Keratinocyte (primary cell): ENCODE data around the gene DPYSL4. TPM values are rescaled to one million over a fixed set of nuclear protein-coding genes. Genes with fewer than 3 reads are reported as not detected.

ENCODE experiments used
- DNase-seq: peaks from one replicate; pipeline ENCODE4 v3.0.0-alpha.2; 2011; ENCODE audit warnings: low read depth, missing footprints, low spot score
- FAIRE-seq: peaks from 2 replicates; lab custom pipeline; 2011; peaks lifted over from hg19 to GRCh38; lab: Jason Lieb, UNC
- H2AFZ ChIP-seq: 2 replicates; pipeline ENCODE4 v1.6.0; 2012; ENCODE audit warnings: low read length, control low read depth, inconsistent platforms; ENCODE audit not compliant: control insufficient read depth
- H3K27ac ChIP-seq: 2 replicates; pipeline ENCODE4 v1.5.1; 2011; ENCODE audit warnings: low read length; ENCODE audit not compliant: control insufficient read depth, insufficient read depth
- H3K27me3 ChIP-seq: 3 replicates; pipeline ENCODE4 v1.6.0; 2011; ENCODE audit warnings: low read length; ENCODE audit not compliant: control insufficient read depth, insufficient read depth; ENCODE audit errors: extremely low read depth
- H3K36me3 ChIP-seq, 2 experiments: 2 replicates in 1 of 2; 3 replicates in 1 of 2; pipeline ENCODE4 v1.5.1; 2011; ENCODE audit warnings: low read length in 2 of 2, mild to moderate bottlenecking in 1 of 2; ENCODE audit not compliant: control insufficient read depth in 2 of 2, insufficient read depth in 2 of 2; ENCODE audit errors: extremely low read depth in 1 of 2
- H3K4me1 ChIP-seq: 3 replicates; pipeline ENCODE4 v1.5.1; 2011; ENCODE audit warnings: low read length; ENCODE audit not compliant: control insufficient read depth, insufficient read depth; ENCODE audit errors: extremely low read depth
- H3K4me2 ChIP-seq: 3 replicates; pipeline ENCODE4 v1.6.0; 2011; ENCODE audit warnings: low read depth, low read length; ENCODE audit not compliant: control insufficient read depth, insufficient read depth; ENCODE audit errors: extremely low read depth
- H3K4me3 ChIP-seq, 3 experiments: fragments of 200-600 bp in 1 of 3; sonication (generic) in 1 of 3; 2 replicates in 2 of 3; 3 replicates in 1 of 3; pipeline ENCODE4 v1.5.1; 2011 to 2016; ENCODE audit warnings: low read length in 3 of 3, mild to moderate bottlenecking in 3 of 3, control low read depth in 2 of 3, inconsistent platforms in 1 of 3, low read depth in 1 of 3, mixed read lengths in 1 of 3, mixed run types in 1 of 3, moderate library complexity in 1 of 3; ENCODE audit not compliant: control insufficient read depth in 2 of 3, insufficient read depth in 2 of 3; ENCODE audit errors: extremely low read depth in 1 of 3
- H3K79me2 ChIP-seq: 2 replicates; pipeline ENCODE4 v1.6.0; 2012; ENCODE audit warnings: low read length; ENCODE audit not compliant: control insufficient read depth, insufficient read depth
- H3K9ac ChIP-seq: 3 replicates; pipeline ENCODE4 v1.6.0; 2011; ENCODE audit warnings: low read length; ENCODE audit not compliant: control insufficient read depth, insufficient read depth; ENCODE audit errors: extremely low read depth
- H3K9me1 ChIP-seq: 3 replicates; pipeline ENCODE4 v1.6.0; 2011; ENCODE audit warnings: low read length; ENCODE audit not compliant: control insufficient read depth, insufficient read depth; ENCODE audit errors: extremely low read depth
- H3K9me3 ChIP-seq: 2 replicates; pipeline ENCODE4 v1.5.1; 2012; ENCODE audit warnings: low read depth, low read length; ENCODE audit not compliant: control insufficient read depth
- H4K20me1 ChIP-seq: 3 replicates; pipeline ENCODE4 v1.6.0; 2011; ENCODE audit warnings: low read length; ENCODE audit not compliant: control insufficient read depth, insufficient read depth; ENCODE audit errors: extremely low read depth
- EZH2 ChIP-seq: IDR thresholded peaks from one replicate; pipeline ENCODE4 v1.6.1; 2012; ENCODE audit warnings: inconsistent platforms, mild to moderate bottlenecking, low read length, moderate library complexity
- dilution Hi-C: fragments of 300-500 bp; cut with MboI; formaldehyde crosslinking; loops from one replicate; pipeline ENCODE4 v1.7.0; 2020; ENCODE audit warnings: low sequenced_read_pairs; ENCODE audit not compliant: extremely low pct_ligation_motif_present
- polyA plus RNA-seq, 5 experiments: library from polyadenylated mRNA; depleted of rRNA in 3 of 5; stranded (reverse) in 3 of 5; stranded (forward) in 1 of 5; unstranded in 1 of 5; fragments of >200 nt; gene quantifications; 1 replicate in 1 of 5; 2 replicates in 3 of 5; 3 replicates in 1 of 5; pipeline versions ENCODE4 v1.2.1 to v1.2.3, GENCODE V29; 2011 to 2012; ENCODE audit warnings: missing spikeins in 2 of 5, low read depth in 1 of 5, low replicate concordance in 1 of 5
- TF ChIP-seq, protein P1 (sequence below), 3 experiments: IDR thresholded peaks in 1 of 3; conservative IDR thresholded peaks in 1 of 3; optimal IDR thresholded peaks in 1 of 3; 2 replicates in 2 of 3; 3 replicates in 1 of 3; pipeline versions ENCODE3 to v1.5.1; 2011; ENCODE audit warnings: low read length in 3 of 3, mild to moderate bottlenecking in 3 of 3, moderate library complexity in 2 of 3, control low read depth in 1 of 3, inconsistent platforms in 1 of 3; ENCODE audit not compliant: insufficient read depth in 2 of 3; ENCODE audit errors: extremely low read depth in 1 of 3

Gene DPYSL4
- polyA plus RNA-seq, 1 donor (not counting 4 experiments of a cell fraction or from before 2014, with no cell fraction given): 7.4 TPM

DNA sequence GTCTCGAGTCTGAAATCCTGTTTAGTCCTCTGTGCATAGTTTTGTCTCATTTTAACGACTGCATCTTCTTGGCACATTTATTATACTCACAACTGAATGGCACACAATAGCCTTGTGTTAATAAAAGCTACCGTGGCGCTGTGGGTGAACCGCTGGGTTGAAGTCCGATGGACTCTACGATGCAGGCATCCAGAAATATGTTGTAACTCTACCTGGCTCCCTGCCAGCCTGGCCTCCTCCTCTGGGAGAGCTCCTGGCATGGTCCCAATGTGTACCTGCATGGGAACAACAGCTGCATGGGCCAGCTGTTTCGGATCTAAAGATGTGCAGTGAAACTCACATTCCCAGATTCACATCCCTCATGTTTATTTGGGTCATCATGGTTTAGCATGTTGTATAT lies 3.7 kb upstream of the DPYSL4 start:
- H2AFZ ChIP-seq: no peak overlapping the region
- H4K20me1 ChIP-seq: no peaks in the 10 kb centered on the region
- H3K27me3 ChIP-seq: peaks cover 41% of the 10 kb centered on the region
- H3K79me2 ChIP-seq: peaks cover 3% of the 10 kb centered on the region
- no peaks in the 10 kb centered on the region for H3K9me1 ChIP-seq
- dilution Hi-C loops: no loop called here
- FAIRE-seq: no peak
- no peak for DNase-seq
- no peak overlapping the region for H3K9ac ChIP-seq
- TF ChIP-seq EZH2: no peak
- TF ChIP-seq, protein P1, sequence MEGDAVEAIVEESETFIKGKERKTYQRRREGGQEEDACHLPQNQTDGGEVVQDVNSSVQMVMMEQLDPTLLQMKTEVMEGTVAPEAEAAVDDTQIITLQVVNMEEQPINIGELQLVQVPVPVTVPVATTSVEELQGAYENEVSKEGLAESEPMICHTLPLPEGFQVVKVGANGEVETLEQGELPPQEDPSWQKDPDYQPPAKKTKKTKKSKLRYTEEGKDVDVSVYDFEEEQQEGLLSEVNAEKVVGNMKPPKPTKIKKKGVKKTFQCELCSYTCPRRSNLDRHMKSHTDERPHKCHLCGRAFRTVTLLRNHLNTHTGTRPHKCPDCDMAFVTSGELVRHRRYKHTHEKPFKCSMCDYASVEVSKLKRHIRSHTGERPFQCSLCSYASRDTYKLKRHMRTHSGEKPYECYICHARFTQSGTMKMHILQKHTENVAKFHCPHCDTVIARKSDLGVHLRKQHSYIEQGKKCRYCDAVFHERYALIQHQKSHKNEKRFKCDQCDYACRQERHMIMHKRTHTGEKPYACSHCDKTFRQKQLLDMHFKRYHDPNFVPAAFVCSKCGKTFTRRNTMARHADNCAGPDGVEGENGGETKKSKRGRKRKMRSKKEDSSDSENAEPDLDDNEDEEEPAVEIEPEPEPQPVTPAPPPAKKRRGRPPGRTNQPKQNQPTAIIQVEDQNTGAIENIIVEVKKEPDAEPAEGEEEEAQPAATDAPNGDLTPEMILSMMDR (optimal IDR thresholded peaks at IDR 0.05 in 1 of 3, IDR thresholded peaks at IDR 0.05 in 1 of 3, conservative IDR thresholded peaks at IDR 0.05 in 1 of 3; ENCODE audit: extremely low read depth in 1 of 3, insufficient read depth in 2 of 3, low read length in 3 of 3): no peak
- H3K9me3 ChIP-seq: no peaks in the 10 kb centered on the region
- no peak overlapping the region for H3K4me2 ChIP-seq
- no peak overlapping the region for H3K4me3 ChIP-seq
- H3K27ac ChIP-seq: no peak overlapping the region
- H3K4me1 ChIP-seq: no peaks in the 10 kb centered on the region
- no peaks in the 10 kb centered on the region for H3K36me3 ChIP-seq

GRCh38 chr10:132184816-132185593 lies 1.7 kb upstream of the DPYSL4 start:
- H2AFZ ChIP-seq: no peak overlapping the region
- H3K4me3 ChIP-seq: no peak overlapping the region
- dilution Hi-C loops: no loop called here
- FAIRE-seq (no peak), DNase-seq (no peak)
- H3K36me3 ChIP-seq: no peaks in the 10 kb centered on the region
- H3K4me1 ChIP-seq: no peaks in the 10 kb centered on the region
- H3K27me3 ChIP-seq: peaks cover 52% of the 10 kb centered on the region
- H3K27ac ChIP-seq: no peak overlapping the region
- no peak overlapping the region for H3K9ac ChIP-seq
- no peaks in the 10 kb centered on the region for H3K9me3 ChIP-seq
- H4K20me1 ChIP-seq: no peaks in the 10 kb centered on the region
- no peak overlapping the region for H3K4me2 ChIP-seq
- TF ChIP-seq, protein P1 (optimal IDR thresholded peaks at IDR 0.05 in 1 of 3, IDR thresholded peaks at IDR 0.05 in 1 of 3, conservative IDR thresholded peaks at IDR 0.05 in 1 of 3; ENCODE audit: extremely low read depth in 1 of 3, insufficient read depth in 2 of 3, low read length in 3 of 3): no peak
- TF ChIP-seq EZH2: peak; percentile 28
- peaks cover 3% of the 10 kb centered on the region for H3K79me2 ChIP-seq
- H3K9me1 ChIP-seq: no peaks in the 10 kb centered on the region
